Right lobe of liver (tissue), 4 donors: Measurements from ENCODE around the gene SAT2.

Source experiments
- CTCF ChIP-seq, 4 donors: fragments of 200-600 bp in 3 of 4; fragments of 450-650 bp in 1 of 4; IDR thresholded peaks; one replicate each; pipeline versions ENCODE4 v1.5.1 to v1.8.0; 2016 to 2022; ENCODE audit warnings: antibody characterized with exemption in 4 of 4, mild to moderate bottlenecking in 2 of 4
- POLR2A ChIP-seq: fragments of 450-650 bp; IDR thresholded peaks from one replicate; pipeline ENCODE4 v1.6.1; 2017; ENCODE audit warnings: antibody characterized with exemption, mild to moderate bottlenecking
- donor health status: DM: no; HTN: no; CAD: no.
- donor health status: DM: no; HTN: no; CAD: no.
- donor health status: DM: no; HTN: yes; CAD: no.

- TF ChIP-seq CTCF (IDR thresholded peaks at IDR 0.05) (no peak), POLR2A (peak; percentile 83)
Observed at GRCh38 chr17:7579001-7579833, 48.4 kb downstream of the SAT2 start, which contains the start of gene CD68.
